OCI-LY7 (cell line): ENCODE data around the gene CDK15. TPM values are rescaled to one million over a fixed set of nuclear protein-coding genes. Genes with fewer than 3 reads are reported as not detected.
"Not testable (repeated sequence)": the region's sequence is repeated elsewhere in the genome, so short reads cannot be mapped to it uniquely, and the experiment has no call there.

Source experiments
- BruUV-seq: library from RNA; stranded (reverse); fragments of 400-500 nt; replicated peaks from 2 replicates; lab custom pipeline; 2021; lab: Mats Ljungman, UMichigan
- CTCF ChIA-PET: fragments of 300-600 bp; sonication (Branson Sonifier 250); formaldehyde crosslinking; loops from one replicate; lab custom pipeline; 2022; ENCODE audit warnings: antibody characterized with exemption; ENCODE audit not compliant: unreplicated experiment; lab: Charles Lee
- POLR2A ChIA-PET: fragments of 300-600 bp; sonication (Branson Sonifier 250); formaldehyde crosslinking; loops from one replicate; lab custom pipeline; 2022; ENCODE audit warnings: antibody characterized with exemption; lab: Charles Lee
- DNase-seq: peaks from one replicate; pipeline ENCODE4 v3.0.0-alpha.2; 2015; ENCODE audit warnings: low spot score
- H2AFZ ChIP-seq: fragments of 200-600 bp; sonication (generic), shearing (Covaris generic); 2 replicates; pipeline ENCODE4 v1.6.1; 2014; ENCODE audit warnings: mild to moderate bottlenecking, antibody characterized with exemption, low read length, moderate library complexity
- H3K27ac ChIP-seq: fragments of 200-600 bp; sonication (generic); 2 replicates; pipeline ENCODE4 v1.5.1; 2014; ENCODE audit warnings: mixed run types, low read depth, mild to moderate bottlenecking, moderate library complexity, low read length, inconsistent platforms; ENCODE audit not compliant: poor library complexity, severe bottlenecking
- H3K36me3 ChIP-seq: fragments of 200-600 bp; sonication (generic); 2 replicates; pipeline ENCODE4 v1.6.1; 2014; ENCODE audit warnings: mild to moderate bottlenecking, antibody characterized with exemption, low read length, moderate library complexity, mixed read lengths; ENCODE audit not compliant: insufficient read depth
- H3K4me1 ChIP-seq: fragments of 200-600 bp; sonication (generic); 2 replicates; pipeline ENCODE4 v1.5.1; 2014; ENCODE audit warnings: mild to moderate bottlenecking, low read length; ENCODE audit not compliant: insufficient read depth, poor library complexity, severe bottlenecking
- H3K4me2 ChIP-seq: fragments of 200-600 bp; sonication (generic); 2 replicates; pipeline ENCODE4 v1.6.1; 2014; ENCODE audit warnings: mild to moderate bottlenecking, low read length
- H3K4me3 ChIP-seq: fragments of 200-600 bp; sonication (generic); 2 replicates; pipeline ENCODE4 v1.5.1; 2014; ENCODE audit warnings: mild to moderate bottlenecking, low read depth, low read length; ENCODE audit not compliant: poor library complexity, severe bottlenecking
- H3K79me2 ChIP-seq: fragments of 200-600 bp; sonication (generic); 2 replicates; pipeline ENCODE4 v1.6.1; 2016; ENCODE audit warnings: low read depth, mild to moderate bottlenecking, low read length, moderate library complexity, mixed read lengths; ENCODE audit not compliant: insufficient read depth
- H3K9me2 ChIP-seq: fragments of 200-600 bp; sonication (generic); 2 replicates; pipeline ENCODE4 v1.6.1; 2016; ENCODE audit warnings: mild to moderate bottlenecking, low read length, mixed read lengths; ENCODE audit not compliant: insufficient read depth
- H3K9me3 ChIP-seq: fragments of 200-600 bp; sonication (generic); 2 replicates; pipeline ENCODE4 v1.6.1; 2014; ENCODE audit warnings: mild to moderate bottlenecking, mixed run types, low read length, mixed read lengths
- H4K20me1 ChIP-seq: fragments of 200-600 bp; sonication (generic); 2 replicates; pipeline ENCODE4 v1.6.1; 2014; ENCODE audit warnings: mild to moderate bottlenecking, antibody characterized with exemption, low read length, moderate library complexity, mixed read lengths; ENCODE audit not compliant: insufficient read depth
- EZH2phosphoT487 ChIP-seq: fragments of 200-600 bp; sonication (generic); IDR thresholded peaks from 2 replicates; pipeline ENCODE4 v1.6.1; 2018; ENCODE audit warnings: low read depth, borderline replicate concordance, mild to moderate bottlenecking, mixed run types, antibody characterized with exemption, low read length, moderate library complexity, mixed read lengths
- intact Hi-C: fragments of 100-400 bp; cut with micrococcal nuclease; formaldehyde crosslinking; loops from one replicate; pipeline ENCODE4 v1.10.0; 2022; ENCODE audit not compliant: unreplicated experiment
- total RNA-seq, 2 experiments: library from RNA; depleted of rRNA in 1 of 2; stranded (reverse); fragments of >200 nt in 1 of 2; shearing (Covaris generic) in 1 of 2; gene quantifications; 2 replicates each; pipeline ENCODE4 v1.2.3, GENCODE V29; 2014 to 2022
- TF ChIP-seq, protein P1 (sequence below): fragments of 200-600 bp; sonication (generic); conservative IDR thresholded peaks from 2 replicates; pipeline ENCODE4 v1.5.1; 2014; ENCODE audit warnings: mild to moderate bottlenecking, antibody characterized with exemption, low read length, moderate library complexity, mixed read lengths

The CDK15 gene
- total RNA-seq, 2 experiments from 2014 or later, result not detected

DNA sequence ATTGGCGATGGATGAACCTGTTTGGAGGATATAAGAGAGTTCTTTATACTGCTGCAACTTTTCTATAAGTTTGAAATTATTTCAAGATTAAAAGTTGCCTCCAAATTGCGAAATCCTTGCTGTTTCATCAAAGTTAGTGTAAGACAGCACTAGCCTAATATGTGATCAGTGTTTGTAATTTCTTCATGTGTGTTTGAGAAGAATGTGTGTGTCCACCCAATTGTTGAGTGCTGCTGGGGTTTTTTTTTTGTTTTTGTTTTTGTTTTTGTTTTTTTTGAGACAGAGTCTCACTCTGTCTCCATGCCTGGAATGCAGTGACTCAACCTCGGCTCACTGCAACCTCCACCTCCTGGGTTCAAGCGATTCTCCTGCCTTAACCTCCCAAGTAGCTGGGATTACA, 33.4 kb downstream of the CDK15 start:
- Histone ChIP-seq H2AFZ (no peak overlapping the region), H3K4me1 (no peaks in the 10 kb centered on the region), H3K4me3 (no peak overlapping the region), H3K79me2 (no peaks in the 10 kb centered on the region), H3K27ac (no peak overlapping the region), H4K20me1 (no peaks in the 10 kb centered on the region), H3K9me3 (0 out of 2 replicates have a peak, but pooled peaks cover 6% of the 10 kb centered on the region), H3K4me2 (no peak overlapping the region), H3K9me2 (no peaks in the 10 kb centered on the region), H3K36me3 (no peaks in the 10 kb centered on the region)
- no peak for DNase-seq
- intact Hi-C loops, result no loop called here
- POLR2A ChIA-PET, result no interaction called here
- no TSS peak for BruUV-seq
- CTCF ChIA-PET, result no interaction called here
- no peak for TF ChIP-seq EZH2phosphoT487
- TF ChIP-seq, protein P1, sequence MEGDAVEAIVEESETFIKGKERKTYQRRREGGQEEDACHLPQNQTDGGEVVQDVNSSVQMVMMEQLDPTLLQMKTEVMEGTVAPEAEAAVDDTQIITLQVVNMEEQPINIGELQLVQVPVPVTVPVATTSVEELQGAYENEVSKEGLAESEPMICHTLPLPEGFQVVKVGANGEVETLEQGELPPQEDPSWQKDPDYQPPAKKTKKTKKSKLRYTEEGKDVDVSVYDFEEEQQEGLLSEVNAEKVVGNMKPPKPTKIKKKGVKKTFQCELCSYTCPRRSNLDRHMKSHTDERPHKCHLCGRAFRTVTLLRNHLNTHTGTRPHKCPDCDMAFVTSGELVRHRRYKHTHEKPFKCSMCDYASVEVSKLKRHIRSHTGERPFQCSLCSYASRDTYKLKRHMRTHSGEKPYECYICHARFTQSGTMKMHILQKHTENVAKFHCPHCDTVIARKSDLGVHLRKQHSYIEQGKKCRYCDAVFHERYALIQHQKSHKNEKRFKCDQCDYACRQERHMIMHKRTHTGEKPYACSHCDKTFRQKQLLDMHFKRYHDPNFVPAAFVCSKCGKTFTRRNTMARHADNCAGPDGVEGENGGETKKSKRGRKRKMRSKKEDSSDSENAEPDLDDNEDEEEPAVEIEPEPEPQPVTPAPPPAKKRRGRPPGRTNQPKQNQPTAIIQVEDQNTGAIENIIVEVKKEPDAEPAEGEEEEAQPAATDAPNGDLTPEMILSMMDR, result no peak

DNA sequence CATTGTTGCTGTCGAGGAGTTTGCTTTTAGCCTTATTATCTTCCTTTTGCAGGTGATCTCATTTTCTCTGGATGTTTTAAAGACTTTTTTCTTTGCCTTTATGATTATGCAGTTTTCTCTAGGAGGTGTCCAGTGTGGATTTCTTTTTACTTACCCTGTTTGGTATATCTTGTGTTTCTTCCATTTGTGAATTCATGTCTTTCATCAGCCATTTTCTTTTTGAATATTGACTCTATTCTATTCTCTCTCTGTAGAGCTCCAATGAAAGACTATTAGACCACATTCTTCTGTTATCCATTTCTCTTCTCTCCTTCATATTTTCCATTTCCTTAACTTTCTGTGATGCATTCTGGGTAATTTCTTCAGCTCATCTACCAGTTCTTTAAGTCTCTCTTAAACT, 34.4 kb downstream of the CDK15 start:
- H3K4me3 ChIP-seq, result no peak overlapping the region
- no peaks in the 10 kb centered on the region for H4K20me1 ChIP-seq
- no peak overlapping the region for H3K4me2 ChIP-seq
- DNase-seq, result no peak
- TF ChIP-seq, protein P1, result no peak
- no peak for TF ChIP-seq EZH2phosphoT487
- POLR2A ChIA-PET, result interaction anchor here (0.8 kb wide), 1 partner anchor 20 kb away, joined by 3 read pairs; no protein-coding TSS in a partner anchor
- H3K79me2 ChIP-seq, result no peaks in the 10 kb centered on the region
- CTCF ChIA-PET, result no interaction called here
- no peak overlapping the region for H3K27ac ChIP-seq
- H3K9me2 ChIP-seq, result no peaks in the 10 kb centered on the region
- intact Hi-C loops, result no loop called here
- H3K36me3 ChIP-seq, result no peaks in the 10 kb centered on the region
- BruUV-seq, result no TSS peak
- no peak overlapping the region for H2AFZ ChIP-seq
- H3K4me1 ChIP-seq, result no peaks in the 10 kb centered on the region
- H3K9me3 ChIP-seq, result 0 out of 2 replicates have a peak, but pooled peaks cover 6% of the 10 kb centered on the region

DNA sequence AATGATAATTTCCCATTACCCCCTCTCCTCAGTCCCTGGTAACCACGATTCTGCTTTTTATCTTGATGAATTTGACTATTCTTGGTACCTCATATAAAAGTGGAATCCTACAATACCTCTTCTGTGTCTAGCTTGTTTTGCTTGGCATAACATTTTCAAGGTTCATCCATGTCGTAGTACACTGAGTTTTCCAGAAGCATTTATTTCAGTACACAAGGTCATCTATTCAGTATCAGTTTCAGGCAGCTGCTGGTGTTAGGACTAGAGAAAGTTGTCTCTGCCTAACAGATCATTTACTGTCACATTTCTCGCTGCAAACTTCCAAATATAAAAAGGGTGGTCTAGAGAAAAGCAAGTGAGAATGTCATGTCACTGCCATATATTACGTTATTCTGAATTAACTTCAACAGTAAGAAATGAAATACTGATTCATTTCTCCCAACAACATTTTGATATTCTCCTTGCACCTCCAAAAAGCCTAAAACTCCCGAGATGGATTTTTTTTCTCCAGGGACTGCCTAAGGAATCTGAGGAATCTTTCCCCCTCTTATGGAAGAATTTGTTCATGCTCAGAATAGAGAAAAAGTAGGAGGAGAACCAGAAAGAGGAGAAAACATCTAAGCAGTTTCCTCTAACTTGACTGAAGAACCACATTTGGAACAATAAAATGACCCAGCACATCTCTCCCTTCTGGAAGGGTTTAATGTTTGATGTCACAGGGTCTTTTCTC, 36.0 kb downstream of the CDK15 start:
- ChIA-PET POLR2A (no interaction called here), CTCF (no interaction called here)
- Histone ChIP-seq H3K4me1 (no peaks in the 10 kb centered on the region), H2AFZ (no peak overlapping the region), H3K4me2 (no peak overlapping the region), H3K79me2 (no peaks in the 10 kb centered on the region), H3K27ac (no peak overlapping the region), H3K9me2 (no peaks in the 10 kb centered on the region), H3K36me3 (no peaks in the 10 kb centered on the region), H4K20me1 (no peaks in the 10 kb centered on the region), H3K4me3 (no peak overlapping the region), H3K9me3 (0 out of 2 replicates have a peak, but pooled peaks cover 6% of the 10 kb centered on the region)
- TF ChIP-seq EZH2phosphoT487, result no peak
- TF ChIP-seq, protein P1, result no peak
- BruUV-seq, result no TSS peak
- DNase-seq, result no peak
- intact Hi-C loops, result no loop called here

DNA sequence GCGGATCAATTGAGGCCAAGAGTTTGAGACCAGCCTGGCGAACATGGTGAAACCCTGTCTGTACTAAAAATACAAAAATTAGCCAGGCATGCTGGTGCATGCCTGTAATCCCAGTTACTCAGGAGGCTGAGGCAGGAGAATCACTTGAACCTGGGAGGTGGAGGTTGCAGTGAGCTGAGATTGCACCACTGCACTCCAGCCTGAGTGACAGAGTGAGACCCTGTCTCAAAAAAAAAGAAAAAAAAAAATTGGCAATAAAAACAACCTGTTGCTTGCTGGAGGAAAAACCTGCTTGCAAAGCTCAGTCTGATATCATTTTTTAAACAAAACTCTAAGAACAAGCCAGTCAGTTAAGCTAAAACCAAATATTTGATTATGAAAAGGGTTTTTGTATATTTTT, 38.6 kb downstream of the CDK15 start:
- H2AFZ ChIP-seq, intact Hi-C loops, H3K9me3 ChIP-seq, CTCF ChIA-PET, H3K4me3 ChIP-seq, H3K9me2 ChIP-seq, POLR2A ChIA-PET, BruUV-seq, H3K4me2 ChIP-seq, H3K79me2 ChIP-seq, H3K4me1 ChIP-seq, H4K20me1 ChIP-seq, H3K36me3 ChIP-seq, H3K27ac ChIP-seq, DNase-seq: not testable (repeated sequence)
